Neural progenitor cell (in vitro differentiated cells): Measurements from ENCODE around the gene UGT1A10. TPM values are rescaled to one million over a fixed set of nuclear protein-coding genes. Genes with fewer than 3 reads are reported as not detected.

Experiments used
- DNase-seq: peaks from one replicate; pipeline ENCODE4 v3.0.0-alpha.2; 2016; ENCODE audit warnings: low spot score
- H2AFZ ChIP-seq: fragments of 200-600 bp; sonication (generic); replicated peaks from 2 replicates; pipeline ENCODE4 v1.6.1; 2016; ENCODE audit warnings: antibody characterized with exemption
- H3F3A ChIP-seq: fragments of 200-600 bp; sonication (generic); 2 replicates; pipeline ENCODE4 v1.6.1; 2016; ENCODE audit warnings: antibody characterized with exemption, low read depth
- H3K27ac ChIP-seq: fragments of 200-600 bp; sonication (generic); 2 replicates; pipeline ENCODE4 v1.5.1; 2016; ENCODE audit warnings: mild to moderate bottlenecking
- H3K27me3 ChIP-seq: fragments of 200-600 bp; sonication (generic); 2 replicates; pipeline ENCODE4 v1.6.1; 2016; ENCODE audit warnings: mild to moderate bottlenecking, moderate library complexity
- H3K36me3 ChIP-seq: fragments of 200-600 bp; sonication (generic); 2 replicates; pipeline ENCODE4 v1.5.1; 2016
- H3K4me1 ChIP-seq: fragments of 200-600 bp; sonication (generic); 2 replicates; pipeline ENCODE4 v1.6.1; 2016; ENCODE audit warnings: mixed run types
- H3K4me2 ChIP-seq: fragments of 200-600 bp; sonication (generic); 2 replicates; pipeline ENCODE4 v1.6.1; 2016
- H3K4me3 ChIP-seq: fragments of 200-600 bp; sonication (generic); 2 replicates; pipeline ENCODE4 v1.5.1; 2016
- H3K79me2 ChIP-seq: fragments of 200-600 bp; sonication (generic); 2 replicates; pipeline ENCODE4 v1.6.1; 2016; ENCODE audit warnings: low read depth
- H3K9ac ChIP-seq: fragments of 200-600 bp; sonication (generic); 2 replicates; pipeline ENCODE4 v1.6.1; 2016
- H3K9me3 ChIP-seq: fragments of 200-600 bp; sonication (generic); 2 replicates; pipeline ENCODE4 v1.5.1; 2016; ENCODE audit warnings: low read depth
- H4K20me1 ChIP-seq: fragments of 200-600 bp; sonication (generic); 2 replicates; pipeline ENCODE4 v1.6.1; 2016; ENCODE audit warnings: low read depth
- H3K27ac Mint-ChIP-seq: 3 replicates; pipeline ENCODE4 v1.8.0; 2021; ENCODE audit warnings: mixed read lengths
- H3K27me3 Mint-ChIP-seq: 2 replicates; pipeline ENCODE4 v1.8.0; 2022; ENCODE audit warnings: low read depth, mild to moderate bottlenecking, inconsistent platforms, moderate library complexity, mixed read lengths; ENCODE audit not compliant: insufficient read depth
- H3K36me3 Mint-ChIP-seq: 3 replicates; pipeline ENCODE4 v1.8.0; 2021; ENCODE audit warnings: mixed read lengths
- H3K4me1 Mint-ChIP-seq: 3 replicates; pipeline ENCODE4 v1.8.0; 2021; ENCODE audit warnings: mixed read lengths
- H3K4me3 Mint-ChIP-seq: 3 replicates; pipeline ENCODE4 v1.8.0; 2021; ENCODE audit warnings: mild to moderate bottlenecking, moderate library complexity, mixed read lengths
- H3K9me3 Mint-ChIP-seq: 3 replicates; pipeline ENCODE4 v1.8.0; 2020; ENCODE audit warnings: mixed read lengths
- EZH2 ChIP-seq: fragments of 200-600 bp; sonication (generic); IDR thresholded peaks from 2 replicates; pipeline ENCODE4 v1.6.1; 2017; ENCODE audit warnings: antibody characterized with exemption, mild to moderate bottlenecking, moderate library complexity
- EZH2phosphoT487 ChIP-seq: fragments of 200-600 bp; sonication (generic); IDR thresholded peaks from 2 replicates; pipeline ENCODE4 v1.6.1; 2017; ENCODE audit warnings: antibody characterized with exemption
- total RNA-seq: library from RNA; depleted of rRNA; stranded (reverse); fragments of >200 nt; gene quantifications from 2 replicates; pipeline ENCODE4 v1.2.3, GENCODE V29; 2015; ENCODE audit warnings: low replicate concordance
- TF ChIP-seq, protein P1 (sequence below): fragments of 200-600 bp; sonication (generic); IDR thresholded peaks from 2 replicates; pipeline ENCODE4 v1.5.1; 2017; ENCODE audit warnings: antibody characterized with exemption, mild to moderate bottlenecking

UGT1A10 gene
- total RNA-seq, 1 donor from 2014 or later, result not detected

- H3K9ac ChIP-seq, result no peak overlapping the region
- H3F3A ChIP-seq, result no peaks in the 10 kb centered on the region
- no peaks in the 10 kb centered on the region for H3K36me3 ChIP-seq
- Mint-ChIP-seq H3K27ac (no peak overlapping the region), H3K4me3 (no peak overlapping the region), H3K36me3 (no peaks in the 10 kb centered on the region), H3K27me3 (peaks cover 2% of the 10 kb centered on the region), H3K4me1 (no peaks in the 10 kb centered on the region), H3K9me3 (no peaks in the 10 kb centered on the region)
- H4K20me1 ChIP-seq, result no peaks in the 10 kb centered on the region
- no peak overlapping the region for H3K4me3 ChIP-seq
- H3K4me2 ChIP-seq, result no peak overlapping the region
- H3K27me3 ChIP-seq, result no peaks in the 10 kb centered on the region
- DNase-seq, result no peak
- H2AFZ ChIP-seq, result no peak overlapping the region
- H3K9me3 ChIP-seq, result no peaks in the 10 kb centered on the region
- H3K79me2 ChIP-seq, result no peaks in the 10 kb centered on the region
- no peak overlapping the region for H3K27ac ChIP-seq
- H3K4me1 ChIP-seq, result no peaks in the 10 kb centered on the region
- no peak for TF ChIP-seq EZH2
- no peak for TF ChIP-seq EZH2phosphoT487
- TF ChIP-seq, protein P1, sequence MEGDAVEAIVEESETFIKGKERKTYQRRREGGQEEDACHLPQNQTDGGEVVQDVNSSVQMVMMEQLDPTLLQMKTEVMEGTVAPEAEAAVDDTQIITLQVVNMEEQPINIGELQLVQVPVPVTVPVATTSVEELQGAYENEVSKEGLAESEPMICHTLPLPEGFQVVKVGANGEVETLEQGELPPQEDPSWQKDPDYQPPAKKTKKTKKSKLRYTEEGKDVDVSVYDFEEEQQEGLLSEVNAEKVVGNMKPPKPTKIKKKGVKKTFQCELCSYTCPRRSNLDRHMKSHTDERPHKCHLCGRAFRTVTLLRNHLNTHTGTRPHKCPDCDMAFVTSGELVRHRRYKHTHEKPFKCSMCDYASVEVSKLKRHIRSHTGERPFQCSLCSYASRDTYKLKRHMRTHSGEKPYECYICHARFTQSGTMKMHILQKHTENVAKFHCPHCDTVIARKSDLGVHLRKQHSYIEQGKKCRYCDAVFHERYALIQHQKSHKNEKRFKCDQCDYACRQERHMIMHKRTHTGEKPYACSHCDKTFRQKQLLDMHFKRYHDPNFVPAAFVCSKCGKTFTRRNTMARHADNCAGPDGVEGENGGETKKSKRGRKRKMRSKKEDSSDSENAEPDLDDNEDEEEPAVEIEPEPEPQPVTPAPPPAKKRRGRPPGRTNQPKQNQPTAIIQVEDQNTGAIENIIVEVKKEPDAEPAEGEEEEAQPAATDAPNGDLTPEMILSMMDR, result no peak
These were observed 55.5 kb downstream of the UGT1A10 start for GRCh38 chr2:233691443-233692433.

DNA sequence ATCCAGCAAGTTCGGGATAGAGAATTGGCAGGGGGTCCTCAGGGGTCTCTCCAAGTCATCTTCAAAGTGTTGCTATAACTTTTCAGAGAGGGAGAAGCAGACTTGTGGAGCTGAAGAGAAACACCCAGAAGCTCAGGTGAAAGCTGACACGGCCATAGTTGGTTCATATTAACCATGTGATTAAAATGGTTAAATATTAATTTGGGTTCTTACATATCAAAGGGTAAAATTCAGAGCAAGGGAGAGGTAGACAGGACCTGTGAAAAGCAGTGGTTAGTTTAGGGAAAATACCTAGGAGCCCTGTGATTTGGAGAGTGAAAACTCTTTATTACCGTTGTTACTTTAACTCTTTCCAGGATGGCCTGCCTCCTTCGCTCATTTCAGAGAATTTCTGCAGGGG is 56.4 kb downstream of the UGT1A10 start, which contains the start of gene UGT1A6:
TSS of gene UGT1A6 (plus strand) at position 243 of the 400 bp plus-strand sequence. CDS start at position 358, 115 bp downstream.
- Histone ChIP-seq H3K4me1 (no peaks in the 10 kb centered on the region), H4K20me1 (no peaks in the 10 kb centered on the region), H2AFZ (no peak within 1 kb of the TSS), H3F3A (no peaks in the 10 kb centered on the region), H3K4me2 (no peak within 1 kb of the TSS), H3K36me3 (no peaks in the 10 kb centered on the region), H3K9ac (no peak within 1 kb of the TSS), H3K4me3 (no peak within 1 kb of the TSS), H3K27ac (no peak within 1 kb of the TSS), H3K79me2 (no peaks in the 10 kb centered on the region), H3K27me3 (no peaks in the 10 kb centered on the region), H3K9me3 (no peaks in the 10 kb centered on the region)
- H3K27ac Mint-ChIP-seq, result peak within 1 kb of the TSS; percentile 48
- H3K4me3 Mint-ChIP-seq, result no peak within 1 kb of the TSS
- H3K4me1 Mint-ChIP-seq, result no peaks in the 10 kb centered on the region
- TF ChIP-seq EZH2 (no peak), EZH2phosphoT487 (no peak)
- TF ChIP-seq, protein P1, result no peak
- no peak for DNase-seq
- peaks cover 2% of the 10 kb centered on the region for H3K27me3 Mint-ChIP-seq
- H3K9me3 Mint-ChIP-seq, result peaks cover 2% of the 10 kb centered on the region
- no peaks in the 10 kb centered on the region for H3K36me3 Mint-ChIP-seq

DNA sequence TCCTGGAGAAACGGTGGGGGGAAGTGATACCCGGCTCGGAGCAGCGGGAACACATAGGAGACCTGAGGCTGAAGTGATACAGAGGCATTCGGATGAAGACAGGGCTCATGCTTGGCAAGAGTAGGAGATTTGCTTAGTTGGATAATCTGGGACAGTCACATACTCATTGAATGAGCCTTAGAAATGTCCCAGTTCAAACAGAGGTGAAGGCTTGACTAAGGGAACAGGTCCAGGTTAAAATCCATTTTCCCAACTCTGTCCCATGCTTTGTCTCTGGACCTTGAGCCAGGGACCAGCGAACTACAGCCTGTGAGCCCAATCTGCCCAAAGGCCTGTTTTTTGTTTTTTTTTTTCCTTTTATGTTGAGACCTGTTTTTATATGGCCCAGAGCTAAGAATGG is 57.7 kb downstream of the UGT1A10 start:
- no peaks in the 10 kb centered on the region for H4K20me1 ChIP-seq
- H2AFZ ChIP-seq, result no peak overlapping the region
- DNase-seq, result no peak
- H3K4me2 ChIP-seq, result no peak overlapping the region
- no peak overlapping the region for H3K27ac ChIP-seq
- H3K27me3 ChIP-seq, result no peaks in the 10 kb centered on the region
- Mint-ChIP-seq H3K27ac (peak overlapping the region; percentile 48), H3K36me3 (no peaks in the 10 kb centered on the region), H3K27me3 (peaks cover 2% of the 10 kb centered on the region), H3K9me3 (peaks cover 2% of the 10 kb centered on the region), H3K4me3 (no peak overlapping the region), H3K4me1 (peaks cover under 1% of the 10 kb centered on the region)
- TF ChIP-seq EZH2phosphoT487 (no peak), EZH2 (no peak)
- TF ChIP-seq, protein P1, result no peak
- H3K9me3 ChIP-seq, result no peaks in the 10 kb centered on the region
- H3K4me3 ChIP-seq, result no peak overlapping the region
- H3F3A ChIP-seq, result no peaks in the 10 kb centered on the region
- H3K79me2 ChIP-seq, result no peaks in the 10 kb centered on the region
- no peak overlapping the region for H3K9ac ChIP-seq
- no peaks in the 10 kb centered on the region for H3K36me3 ChIP-seq
- peaks cover 3% of the 10 kb centered on the region for H3K4me1 ChIP-seq
